ENCODE measurements around the gene IGF2R. TPM values are rescaled to one million over a fixed set of nuclear protein-coding genes. Genes with fewer than 3 reads are reported as not detected.

Gene IGF2R
- total and polyA plus RNA-seq, 2 donors (not counting 1 experiment from before 2014, with no cell fraction given) = 9.5 to 53.3 TPM

GRCh38 chr6:160146454-160147145 lies 177.7 kb downstream of the IGF2R start:
- no peak for TF ChIP-seq EZH2 (IDR thresholded peaks at IDR 0.05; ENCODE audit: borderline replicate concordance, insufficient read depth, low read depth, low read length, poor library complexity, severe bottlenecking)
- no peak for TF ChIP-seq CTCF (IDR thresholded peaks at IDR 0.05)
- H3K4me2 ChIP-seq (replicated peaks; ENCODE audit: low read depth, low read length, poor library complexity, severe bottlenecking) = no peak overlapping the region
- H3K4me3 Mint-ChIP-seq = no peak overlapping the region
- no peaks in the 10 kb centered on the region for H3K4me1 Mint-ChIP-seq
- ChIA-PET POLR2A (no interaction called here), CTCF (interaction anchor here (1.4 kb wide), 1 partner anchor 8 kb away, joined by 4 read pairs; no protein-coding TSS in a partner anchor)
- H3K27me3 Mint-ChIP-seq = peaks cover 14% of the 10 kb centered on the region
- H3K27ac Mint-ChIP-seq = no peak overlapping the region
- no peak overlapping the region for H3K4me3 ChIP-seq (ENCODE audit: control extremely low read depth in 1 of 5, extremely low read depth in 1 of 5, insufficient read depth in 1 of 5, low read depth in 2 of 5, low read length in 4 of 5)
- no peaks in the 10 kb centered on the region for H3K4me1 ChIP-seq (ENCODE audit: control insufficient read depth in 2 of 2, insufficient read depth in 2 of 2, low read length in 2 of 2)
- no peaks in the 10 kb centered on the region for H3K79me2 ChIP-seq (ENCODE audit: control insufficient read depth, insufficient read depth, low read length)
- no peak for ATAC-seq (ENCODE audit: low read depth)
- no peaks in the 10 kb centered on the region for H4K20me1 ChIP-seq (ENCODE audit: control insufficient read depth, insufficient read depth, low read length, poor library complexity, severe bottlenecking)
- peaks cover 6% of the 10 kb centered on the region for H3K9me3 Mint-ChIP-seq (ENCODE audit: insufficient read depth)
- H3K9me3 ChIP-seq (ENCODE audit: control extremely low read depth in 1 of 3, control insufficient read depth in 2 of 3, insufficient read depth in 1 of 3, low read length in 2 of 3) = no peaks in the 10 kb centered on the region
- 88% methylated on average over 1 of the region's 6 CpGs for WGBS (ENCODE audit: insufficient coverage)
- H3K27me3 ChIP-seq (replicated peaks in 1 of 4; ENCODE audit: control extremely low read depth in 1 of 4, control insufficient read depth in 3 of 4, insufficient read depth in 4 of 4, low read length in 3 of 4) = peaks cover 0 to 3% (median 0%) of the 10 kb centered on the region in 4 experiments
- no peaks in the 10 kb centered on the region for H3K36me3 ChIP-seq (replicated peaks in 1 of 2; ENCODE audit: control extremely low read depth in 1 of 2, control insufficient read depth in 1 of 2, extremely low read depth in 1 of 2, insufficient read depth in 2 of 2, low read length in 1 of 2)
- DNase-seq = no peak
- H2AFZ ChIP-seq (ENCODE audit: insufficient read depth, low read depth, low read length, poor library complexity, severe bottlenecking) = no peak overlapping the region
- intact Hi-C loops (cut with micrococcal nuclease) = no loop called here
- H3K9ac ChIP-seq (ENCODE audit: low read length) = no peak overlapping the region
- no peak overlapping the region for H3K27ac ChIP-seq (ENCODE audit: low read length in 2 of 2)

GRCh38 chr6:160147146-160147536 lies 178.3 kb downstream of the IGF2R start:
- H3K27ac ChIP-seq (ENCODE audit: low read length in 2 of 2) = no peak overlapping the region
- ChIA-PET POLR2A (no interaction called here), CTCF (interaction anchor here (1.4 kb wide), 1 partner anchor 9 kb away, joined by 4 read pairs; no protein-coding TSS in a partner anchor)
- H4K20me1 ChIP-seq (ENCODE audit: control insufficient read depth, insufficient read depth, low read length, poor library complexity, severe bottlenecking) = no peaks in the 10 kb centered on the region
- H3K9me3 ChIP-seq (ENCODE audit: control extremely low read depth in 1 of 3, control insufficient read depth in 2 of 3, insufficient read depth in 1 of 3, low read length in 2 of 3) = no peaks in the 10 kb centered on the region
- no peak for DNase-seq
- intact Hi-C loops (cut with micrococcal nuclease) = no loop called here
- Mint-ChIP-seq H3K4me1 (no peaks in the 10 kb centered on the region), H3K4me3 (no peak overlapping the region), H3K9me3 (ENCODE audit: insufficient read depth) (peaks cover 6% of the 10 kb centered on the region), H3K27ac (no peak overlapping the region), H3K27me3 (peaks cover 14% of the 10 kb centered on the region)
- TF ChIP-seq EZH2 (IDR thresholded peaks at IDR 0.05; ENCODE audit: borderline replicate concordance, insufficient read depth, low read depth, low read length, poor library complexity, severe bottlenecking) (no peak), CTCF (IDR thresholded peaks at IDR 0.05) (no peak)
- H3K4me3 ChIP-seq (ENCODE audit: control extremely low read depth in 1 of 5, extremely low read depth in 1 of 5, insufficient read depth in 1 of 5, low read depth in 2 of 5, low read length in 4 of 5) = no peak overlapping the region
- no peak overlapping the region for H3K9ac ChIP-seq (ENCODE audit: low read length)
- H3K4me2 ChIP-seq (replicated peaks; ENCODE audit: low read depth, low read length, poor library complexity, severe bottlenecking) = no peak overlapping the region
- no peaks in the 10 kb centered on the region for H3K36me3 ChIP-seq (replicated peaks in 1 of 2; ENCODE audit: control extremely low read depth in 1 of 2, control insufficient read depth in 1 of 2, extremely low read depth in 1 of 2, insufficient read depth in 2 of 2, low read length in 1 of 2)
- no peaks in the 10 kb centered on the region for H3K4me1 ChIP-seq (ENCODE audit: control insufficient read depth in 2 of 2, insufficient read depth in 2 of 2, low read length in 2 of 2)
- no peaks in the 10 kb centered on the region for H3K27me3 ChIP-seq (replicated peaks in 1 of 4; ENCODE audit: control extremely low read depth in 1 of 4, control insufficient read depth in 3 of 4, insufficient read depth in 4 of 4, low read length in 3 of 4)
- 95% methylated on average over 2 of the region's 3 CpGs for WGBS (ENCODE audit: insufficient coverage)
- no peaks in the 10 kb centered on the region for H3K79me2 ChIP-seq (ENCODE audit: control insufficient read depth, insufficient read depth, low read length)
- no peak for ATAC-seq (ENCODE audit: low read depth)
- no peak overlapping the region for H2AFZ ChIP-seq (ENCODE audit: insufficient read depth, low read depth, low read length, poor library complexity, severe bottlenecking)
